WI38 (cell line): ENCODE results near the gene DOLK.

Experiments used
- H3K4me3 ChIP-seq: 2 replicates; pipeline ENCODE4 v1.5.1; 2011; ENCODE audit warnings: low read depth, mild to moderate bottlenecking, control low read depth, low read length
- CTCF ChIP-seq: IDR thresholded peaks from 2 replicates; pipeline ENCODE4 v1.5.1; 2012; ENCODE audit warnings: low read depth, mild to moderate bottlenecking, control low read depth, low read length

Gene DOLK

GRCh38 chr9:128903871-128904620 is 43.4 kb downstream of the DOLK start:
- no peak overlapping the region for H3K4me3 ChIP-seq
- TF ChIP-seq CTCF, result no peak

- no peak for TF ChIP-seq CTCF
These were observed 44.3 kb downstream of the DOLK start for GRCh38 chr9:128903079-128903461.

GRCh38 chr9:128902351-128903078 is 44.9 kb downstream of the DOLK start:
- H3K4me3 ChIP-seq, result no peak overlapping the region
- no peak for TF ChIP-seq CTCF

More at GRCh38 chr9:128903079-128903461, 44.3 kb downstream of the DOLK start:
- H3K4me3 ChIP-seq, result no peak overlapping the region

GRCh38 chr9:128901822-128902221 is 45.6 kb downstream of the DOLK start:
- TF ChIP-seq CTCF, result no peak
- no peak overlapping the region for H3K4me3 ChIP-seq

GRCh38 chr9:128901379-128901778 is 46.0 kb downstream of the DOLK start:
- H3K4me3 ChIP-seq, result no peak overlapping the region
- no peak for TF ChIP-seq CTCF

- no peak overlapping the region for H3K4me3 ChIP-seq
- no peak for TF ChIP-seq CTCF
These were observed 47.7 kb downstream of the DOLK start for GRCh38 chr9:128899566-128900322.
